B cell (primary cell): ENCODE data around the gene MKS1.

Source experiments
- EZH2 ChIP-seq: IDR thresholded peaks from 2 replicates; pipeline ENCODE4 v1.6.1; 2012; ENCODE audit warnings: borderline replicate concordance, low read depth, mild to moderate bottlenecking, moderate library complexity, low read length; ENCODE audit not compliant: insufficient read depth, poor library complexity, severe bottlenecking
- TF ChIP-seq, protein P1 (sequence below): fragments of 200-600 bp; IDR thresholded peaks from one replicate; pipeline ENCODE4 v1.8.0; 2022; ENCODE audit warnings: antibody characterized with exemption, mild to moderate bottlenecking

DNA sequence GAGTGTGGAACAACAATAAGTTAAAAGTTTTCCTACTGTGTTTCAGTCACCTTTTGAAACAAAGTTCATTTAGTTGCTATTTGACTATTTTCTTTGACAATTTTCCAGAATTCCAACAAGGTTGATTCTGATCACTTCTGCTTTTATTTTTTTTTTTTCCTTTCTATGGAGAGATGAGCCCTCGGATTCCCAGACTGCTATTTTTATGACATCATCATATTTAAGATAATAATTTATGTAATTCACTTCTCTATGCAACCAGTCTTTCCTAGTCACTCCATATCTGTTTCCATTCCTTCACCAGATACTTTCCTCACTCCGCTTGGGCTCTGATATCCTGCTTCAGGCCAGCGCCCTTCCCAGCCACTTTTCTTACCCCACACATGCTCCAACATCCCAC lies 44.2 kb downstream of the MKS1 start:
- TF ChIP-seq, protein P1, sequence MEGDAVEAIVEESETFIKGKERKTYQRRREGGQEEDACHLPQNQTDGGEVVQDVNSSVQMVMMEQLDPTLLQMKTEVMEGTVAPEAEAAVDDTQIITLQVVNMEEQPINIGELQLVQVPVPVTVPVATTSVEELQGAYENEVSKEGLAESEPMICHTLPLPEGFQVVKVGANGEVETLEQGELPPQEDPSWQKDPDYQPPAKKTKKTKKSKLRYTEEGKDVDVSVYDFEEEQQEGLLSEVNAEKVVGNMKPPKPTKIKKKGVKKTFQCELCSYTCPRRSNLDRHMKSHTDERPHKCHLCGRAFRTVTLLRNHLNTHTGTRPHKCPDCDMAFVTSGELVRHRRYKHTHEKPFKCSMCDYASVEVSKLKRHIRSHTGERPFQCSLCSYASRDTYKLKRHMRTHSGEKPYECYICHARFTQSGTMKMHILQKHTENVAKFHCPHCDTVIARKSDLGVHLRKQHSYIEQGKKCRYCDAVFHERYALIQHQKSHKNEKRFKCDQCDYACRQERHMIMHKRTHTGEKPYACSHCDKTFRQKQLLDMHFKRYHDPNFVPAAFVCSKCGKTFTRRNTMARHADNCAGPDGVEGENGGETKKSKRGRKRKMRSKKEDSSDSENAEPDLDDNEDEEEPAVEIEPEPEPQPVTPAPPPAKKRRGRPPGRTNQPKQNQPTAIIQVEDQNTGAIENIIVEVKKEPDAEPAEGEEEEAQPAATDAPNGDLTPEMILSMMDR = no peak
- no peak for TF ChIP-seq EZH2
